Stimulated activated CD8-positive, alpha-beta memory T cell treated with anti-CD3 and anti-CD28 coated beads, Interleukin-15, amount 100 ng/mL, for 4 hours (primary cell): ENCODE measurements around the gene UBE2D1.
A peak's percentile ranks its signal among the peaks of the same experiment; 100 is the strongest.

Source experiments
- DNase-seq, 2 donors: peaks; one replicate each; pipeline ENCODE4 v3.0.0-alpha.2; 2020; ENCODE audit warnings: low read depth in 2 of 2

Gene UBE2D1

GRCh38 chr10:58334817-58335305 is at the start of gene UBE2D1:
UBE2D1 (plus strand) TSS chr10:58335006; CDS start chr10:58335202, 196 bp downstream.
- DNase-seq = peak; percentile 73 to 74

- DNase-seq = no peak
These were observed 43.1 kb upstream of the UBE2D1 start for GRCh38 chr10:58291538-58292174.

DNA sequence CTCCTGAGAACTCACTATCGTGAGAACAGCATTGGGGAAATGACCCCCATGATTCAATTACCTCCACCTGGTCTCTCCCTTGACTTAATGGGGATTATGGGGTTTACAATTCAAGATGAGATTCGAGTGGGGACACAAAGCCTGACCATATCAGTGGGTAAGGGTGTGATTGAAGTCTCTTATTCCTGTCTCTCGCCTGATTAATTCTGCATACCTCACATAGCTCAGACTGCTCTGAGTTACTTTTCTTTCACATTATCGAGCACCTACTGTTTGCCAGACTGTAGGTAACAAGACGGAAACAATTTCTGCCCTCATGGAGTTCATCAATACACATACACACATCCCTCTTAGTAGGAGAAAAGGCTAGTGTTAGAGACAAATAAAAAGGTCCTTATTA is 40.8 kb upstream of the UBE2D1 start:
- no peak for DNase-seq

GRCh38 chr10:58299580-58299979 is 35.2 kb upstream of the UBE2D1 start:
- DNase-seq = no peak

DNA sequence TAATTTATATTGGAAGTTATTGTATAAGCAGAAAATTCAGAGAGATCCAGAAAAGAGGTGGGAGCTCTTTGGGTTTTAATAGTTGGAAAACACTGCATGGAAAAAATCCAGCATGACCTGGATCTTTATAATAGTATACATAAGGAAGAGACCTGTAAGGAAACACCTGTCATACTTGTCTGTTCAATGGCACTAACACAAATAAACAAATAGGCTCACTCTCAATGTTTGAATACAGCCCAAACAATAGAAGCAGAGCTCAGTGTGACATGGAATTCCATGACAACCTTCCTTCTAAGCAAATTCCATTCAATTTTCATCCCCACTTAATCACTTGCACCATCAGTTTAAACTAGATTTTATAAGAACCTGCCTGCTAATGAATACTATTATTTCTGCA is 34.1 kb upstream of the UBE2D1 start:
- DNase-seq = no peak

GRCh38 chr10:58302254-58302653 is 32.6 kb upstream of the UBE2D1 start:
- no peak for DNase-seq

DNA sequence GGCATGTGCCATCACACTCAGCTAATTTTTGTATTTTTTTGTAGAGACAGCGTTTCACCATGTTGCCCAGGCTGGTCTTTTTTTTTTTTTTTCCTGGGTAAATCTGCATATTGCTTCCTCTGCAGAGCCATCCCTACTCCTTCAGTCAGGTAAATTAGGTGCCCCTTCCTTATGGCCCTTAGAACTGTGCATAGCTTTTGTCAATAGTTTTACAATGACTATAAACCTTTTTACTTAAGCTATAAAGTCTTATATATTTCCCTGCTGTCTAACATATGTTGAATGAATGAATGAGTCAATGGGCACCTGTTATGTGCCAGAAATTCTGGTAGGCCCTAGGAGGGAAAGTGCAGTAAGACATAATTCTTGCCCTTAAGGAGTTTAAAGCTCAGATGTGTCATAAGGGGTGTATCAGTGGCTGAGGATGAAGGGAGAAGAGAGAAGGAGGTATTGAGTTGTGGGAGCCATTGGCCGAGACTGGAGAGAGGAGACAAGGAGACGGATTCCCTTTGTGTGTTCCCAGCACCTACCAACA is 30.6 kb upstream of the UBE2D1 start:
- no peak for DNase-seq

- DNase-seq = no peak
These were observed 29.0 kb upstream of the UBE2D1 start for GRCh38 chr10:58305821-58306220.

- no peak for DNase-seq
These were observed 27.1 kb upstream of the UBE2D1 start for GRCh38 chr10:58307676-58308075.

- DNase-seq = no peak
These were observed 23.8 kb upstream of the UBE2D1 start for GRCh38 chr10:58311026-58311425.

DNA sequence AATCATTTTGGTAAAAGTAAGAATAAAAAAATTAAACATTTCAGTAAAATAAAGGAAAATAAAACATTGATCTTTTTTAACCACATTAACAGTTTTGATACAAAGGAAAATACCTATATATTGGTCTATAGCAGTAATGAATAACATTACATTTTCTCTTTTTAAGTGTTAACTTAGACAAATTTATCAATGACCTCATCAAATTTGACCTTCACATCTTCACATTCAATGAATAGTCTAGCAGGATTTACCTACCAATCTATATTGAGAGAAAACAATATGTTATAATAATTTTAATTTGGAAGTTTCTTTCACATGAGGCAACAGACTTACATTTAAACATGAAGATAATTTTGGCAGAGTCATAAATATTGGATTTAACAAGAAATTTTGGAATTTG is 17.9 kb upstream of the UBE2D1 start:
- no peak for DNase-seq

- no peak for DNase-seq
These were observed 16.5 kb upstream of the UBE2D1 start for GRCh38 chr10:58318346-58318745.

DNA sequence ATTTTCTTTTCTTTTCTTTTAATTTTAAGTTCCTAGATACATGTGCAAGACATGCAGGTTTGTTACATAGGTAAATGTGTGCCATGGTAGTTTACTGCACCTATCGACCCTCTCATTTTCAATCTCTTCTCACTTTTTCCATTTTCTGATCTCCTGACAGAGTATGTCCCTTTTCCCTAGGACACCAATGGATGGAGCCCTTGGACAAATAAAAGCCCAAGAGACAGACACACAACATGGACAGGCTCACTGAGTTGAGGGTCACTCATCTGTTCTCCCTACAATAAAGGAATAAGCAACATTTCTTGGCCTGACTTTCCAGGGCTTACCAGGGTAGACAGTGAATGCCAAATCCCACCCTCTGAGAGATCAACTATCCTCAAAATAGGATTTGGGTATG is 15.2 kb upstream of the UBE2D1 start:
- DNase-seq = no peak

DNA sequence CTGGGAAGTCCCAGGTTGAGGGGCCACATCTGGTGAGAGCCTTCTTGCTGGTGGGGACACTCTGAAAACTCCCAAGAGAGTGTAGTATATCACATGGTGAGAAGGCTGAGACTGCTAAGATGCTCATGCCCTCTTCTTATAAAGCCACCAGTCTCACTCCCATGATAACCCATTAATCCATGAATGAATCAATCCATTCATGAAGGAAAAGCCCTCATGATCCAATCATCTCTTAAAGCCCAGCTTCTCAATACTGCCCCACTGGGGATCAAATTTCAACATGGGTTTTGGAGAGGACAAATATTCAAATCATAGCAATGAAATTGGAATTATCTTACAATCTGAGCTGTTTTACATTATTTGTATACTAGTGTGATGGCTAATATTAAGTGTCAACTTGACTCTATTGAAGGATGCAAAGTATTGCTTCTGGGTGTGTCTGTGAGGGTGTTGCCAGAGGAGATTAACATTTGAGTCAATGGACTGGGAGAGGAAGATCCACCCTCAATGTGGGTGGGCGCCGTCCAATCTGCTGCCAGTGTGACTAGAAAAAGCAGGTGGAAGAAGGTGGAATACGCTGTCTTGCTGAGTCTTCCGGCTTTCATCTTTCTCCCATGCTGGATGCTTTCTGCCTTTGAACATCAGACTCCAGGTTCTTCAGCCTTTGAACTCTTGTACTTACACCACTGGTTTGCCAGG is 14.3 kb upstream of the UBE2D1 start:
- DNase-seq = no peak

- no peak for DNase-seq
These were observed 12.6 kb upstream of the UBE2D1 start for GRCh38 chr10:58322072-58322834.

DNA sequence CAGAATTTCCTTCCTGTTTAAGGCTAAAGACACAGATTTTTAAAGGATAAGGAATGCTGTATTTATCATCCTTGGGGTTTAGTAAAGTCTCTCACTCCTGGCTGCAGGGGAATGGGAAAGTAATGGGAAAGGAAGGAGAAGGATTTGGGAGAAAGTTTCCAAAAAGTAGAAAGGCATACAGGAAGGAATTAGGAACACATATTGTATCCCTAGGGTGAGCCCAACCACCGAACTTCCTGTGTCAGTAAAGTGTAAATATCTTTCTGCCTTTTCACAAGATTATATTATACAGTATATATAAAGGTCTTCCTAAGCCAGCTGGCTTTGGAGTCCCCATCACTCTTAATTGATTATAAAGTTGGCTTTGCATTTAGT is 12.0 kb upstream of the UBE2D1 start:
- no peak for DNase-seq

- no peak for DNase-seq
These were observed 7.8 kb upstream of the UBE2D1 start for GRCh38 chr10:58326967-58327381.

DNA sequence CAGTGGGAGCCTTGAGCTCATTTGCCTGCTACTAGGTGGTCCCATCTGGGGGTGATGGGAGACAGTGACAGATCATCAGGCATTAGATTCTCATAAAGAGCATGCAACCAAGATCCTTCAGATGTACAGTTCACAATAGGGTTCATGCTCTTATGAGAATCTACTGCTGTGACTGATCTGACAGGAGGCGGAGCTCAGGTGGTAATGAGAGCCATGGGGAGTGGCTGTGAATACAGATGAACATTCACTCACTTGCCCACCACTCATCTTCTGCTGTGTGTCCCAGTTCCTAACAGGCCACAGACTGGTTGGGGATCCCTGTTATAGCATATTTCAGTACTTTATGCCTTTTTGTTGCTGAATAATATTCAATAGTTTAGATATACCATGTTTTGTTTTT is 6.6 kb upstream of the UBE2D1 start:
- no peak for DNase-seq

DNA sequence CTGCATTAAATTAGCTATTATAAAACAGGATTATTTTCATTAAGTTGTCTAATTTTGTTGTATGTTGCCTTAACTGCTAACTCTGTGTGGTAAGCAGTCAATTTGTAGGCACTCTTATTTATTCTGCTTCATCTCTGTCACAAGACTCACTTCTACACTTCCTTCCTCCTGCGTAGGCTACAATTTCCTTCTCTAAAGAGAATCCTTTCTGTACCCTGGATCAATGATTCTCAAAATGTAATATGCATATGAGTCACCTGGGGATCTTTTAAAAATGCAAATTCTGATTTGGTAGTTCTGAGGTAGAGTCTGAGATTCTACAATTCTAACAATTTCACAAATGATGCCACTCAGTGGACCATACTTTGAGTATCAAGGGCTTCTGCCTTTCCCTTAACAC is 4.4 kb upstream of the UBE2D1 start:
- no peak for DNase-seq

- DNase-seq = no peak
These were observed 3.2 kb upstream of the UBE2D1 start for GRCh38 chr10:58331646-58332045.

- DNase-seq = no peak
These were observed 650 bp downstream of the UBE2D1 start for GRCh38 chr10:58335306-58336005.

DNA sequence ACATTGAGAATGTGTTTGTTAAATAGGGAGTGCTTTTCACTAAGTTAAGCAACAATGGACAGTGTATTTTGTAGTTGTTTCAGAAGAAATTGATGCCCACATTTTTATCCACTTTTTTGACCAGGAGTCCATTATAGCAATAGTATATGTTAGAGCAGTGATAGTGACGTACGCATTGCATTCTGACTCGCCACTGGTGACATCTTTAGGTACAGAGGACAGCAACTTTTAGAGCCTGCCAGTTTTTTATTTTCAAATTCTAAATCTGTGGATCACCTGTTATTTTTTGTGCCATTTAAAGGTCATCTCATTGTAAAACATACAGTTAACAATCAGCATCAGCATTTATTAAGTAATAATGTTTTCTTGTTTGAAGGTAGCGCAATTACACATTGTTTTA is 1.4 kb downstream of the UBE2D1 start:
- no peak for DNase-seq
